ENCODE measurements around the gene GGT6.
A peak's percentile ranks its signal among the peaks of the same experiment; 100 is the strongest.

GGT6 gene

DNA sequence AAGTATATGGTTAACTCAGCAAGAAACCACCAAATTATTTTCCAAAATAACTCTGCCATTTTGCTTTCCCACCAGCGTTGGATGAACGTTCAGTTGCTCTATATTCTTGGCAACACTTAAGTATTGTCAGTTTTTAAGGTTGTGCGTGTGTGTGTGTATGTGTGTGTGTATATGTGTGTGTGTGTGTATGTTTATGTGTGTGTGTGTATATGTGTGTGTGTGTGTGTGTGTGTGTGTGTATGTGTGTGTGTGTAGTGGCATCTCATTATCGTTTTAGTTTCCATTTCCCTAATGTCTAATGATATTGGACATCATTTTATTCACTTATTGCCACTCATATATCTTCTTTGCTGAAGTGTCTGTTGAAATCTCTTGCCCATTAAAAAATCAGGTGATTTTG, 12.7 kb upstream of the GGT6 start:
- DNase-seq: no peak

DNA sequence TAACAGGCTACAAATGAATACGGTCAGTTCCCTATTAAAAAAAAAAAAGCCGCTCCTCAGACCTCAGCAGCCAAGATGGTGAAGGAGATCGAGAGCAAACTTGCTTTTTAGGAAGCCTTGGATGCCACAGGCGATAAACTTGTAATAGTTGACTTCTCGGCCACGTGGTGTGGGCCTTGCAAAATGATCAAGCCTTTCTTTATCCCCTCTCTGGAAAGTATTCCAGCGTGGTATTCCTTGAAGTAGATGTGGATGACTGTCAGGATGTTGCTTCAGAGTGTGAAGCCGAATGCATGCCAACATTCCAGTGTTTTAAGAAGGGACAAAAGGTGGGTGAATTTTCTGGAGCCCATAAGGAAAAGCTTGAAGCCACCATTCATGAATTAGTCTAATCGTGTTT, 11.8 kb upstream of the GGT6 start:
- DNase-seq: no peak

DNA sequence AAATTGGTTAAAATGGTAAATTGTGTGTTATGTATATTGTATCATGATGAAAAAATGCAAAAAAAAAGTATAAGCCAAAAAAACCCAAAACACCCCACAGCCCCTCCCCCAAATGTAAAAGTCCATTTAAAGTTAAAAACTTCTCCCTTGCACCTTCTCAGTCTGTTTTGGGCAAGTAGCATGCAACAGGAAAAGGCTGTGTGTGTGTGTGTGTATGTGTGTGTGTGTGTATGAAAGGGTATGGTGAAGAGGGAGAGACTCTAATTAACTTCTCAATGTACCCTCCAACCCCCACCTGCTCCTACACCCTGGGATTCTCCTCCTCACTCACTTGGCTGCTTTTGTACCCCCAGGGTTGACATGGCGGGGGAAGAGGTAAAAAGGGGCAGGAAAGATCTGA, 9.2 kb upstream of the GGT6 start:
- no peak for DNase-seq

DNA sequence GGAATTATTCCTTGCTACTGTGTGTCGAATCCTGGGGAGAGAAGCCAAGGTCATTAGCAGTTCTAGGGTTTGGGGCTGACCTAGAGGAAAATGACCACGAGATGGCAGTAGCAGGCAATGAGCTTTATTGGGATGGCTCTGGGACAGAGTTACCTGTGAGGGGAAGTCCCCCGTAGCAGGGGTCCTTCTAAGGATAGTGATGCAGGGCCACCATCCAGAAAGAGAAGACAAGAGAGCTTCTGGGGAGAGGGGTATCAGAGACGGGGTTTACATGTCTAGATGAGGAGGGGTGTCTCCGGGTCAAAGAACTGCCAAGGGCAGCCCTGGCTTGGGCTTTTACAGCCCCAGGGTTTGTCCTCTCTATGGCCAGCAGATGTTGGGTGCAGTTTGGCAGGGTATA, 6.4 kb upstream of the GGT6 start:
- peak; percentile 75 for DNase-seq

DNA sequence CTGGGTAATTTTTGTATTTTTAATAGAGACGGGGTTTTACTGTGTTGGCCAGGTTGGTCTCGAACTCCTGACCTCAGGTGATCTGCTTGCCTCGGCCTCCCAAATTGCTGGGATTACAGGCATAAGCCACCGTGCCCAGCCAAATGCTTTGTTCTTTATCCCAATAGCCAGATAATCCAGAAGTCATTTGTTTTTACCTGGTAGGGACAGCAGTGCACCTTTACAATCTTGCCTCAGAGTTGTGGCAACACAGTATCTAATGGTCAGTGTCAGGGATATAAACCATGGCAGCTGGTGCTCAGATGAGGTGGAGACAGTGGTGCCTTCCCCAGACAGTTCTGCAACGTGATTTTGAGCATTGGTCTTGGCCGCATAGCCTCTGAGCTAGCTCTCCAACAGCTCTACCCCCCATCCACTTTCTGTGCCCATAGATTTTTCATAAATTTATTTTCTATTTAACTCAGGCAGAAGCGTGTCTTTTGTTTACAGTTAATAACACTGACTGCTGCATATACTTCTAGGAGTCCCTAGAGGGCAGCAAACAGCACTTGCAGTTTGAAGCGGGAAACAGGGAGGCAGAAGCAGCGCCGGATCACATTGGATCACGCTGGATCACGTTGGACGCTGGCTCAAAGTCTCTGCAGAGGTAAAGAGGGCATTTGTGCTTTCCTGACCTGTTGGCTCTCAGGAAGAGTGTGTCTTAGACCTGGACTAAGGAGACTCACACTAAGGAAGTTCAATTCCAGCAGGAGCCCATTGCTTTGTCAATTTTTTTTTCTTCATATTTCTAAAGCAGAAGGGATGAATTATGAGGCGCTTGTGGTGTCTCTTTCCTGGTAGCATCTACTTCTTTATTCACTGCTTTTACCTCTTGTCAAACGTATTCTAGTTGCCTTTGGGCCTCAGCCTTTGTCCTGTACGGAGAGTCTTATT, 5.1 kb upstream of the GGT6 start:
- DNase-seq: peak; percentile 92

DNA sequence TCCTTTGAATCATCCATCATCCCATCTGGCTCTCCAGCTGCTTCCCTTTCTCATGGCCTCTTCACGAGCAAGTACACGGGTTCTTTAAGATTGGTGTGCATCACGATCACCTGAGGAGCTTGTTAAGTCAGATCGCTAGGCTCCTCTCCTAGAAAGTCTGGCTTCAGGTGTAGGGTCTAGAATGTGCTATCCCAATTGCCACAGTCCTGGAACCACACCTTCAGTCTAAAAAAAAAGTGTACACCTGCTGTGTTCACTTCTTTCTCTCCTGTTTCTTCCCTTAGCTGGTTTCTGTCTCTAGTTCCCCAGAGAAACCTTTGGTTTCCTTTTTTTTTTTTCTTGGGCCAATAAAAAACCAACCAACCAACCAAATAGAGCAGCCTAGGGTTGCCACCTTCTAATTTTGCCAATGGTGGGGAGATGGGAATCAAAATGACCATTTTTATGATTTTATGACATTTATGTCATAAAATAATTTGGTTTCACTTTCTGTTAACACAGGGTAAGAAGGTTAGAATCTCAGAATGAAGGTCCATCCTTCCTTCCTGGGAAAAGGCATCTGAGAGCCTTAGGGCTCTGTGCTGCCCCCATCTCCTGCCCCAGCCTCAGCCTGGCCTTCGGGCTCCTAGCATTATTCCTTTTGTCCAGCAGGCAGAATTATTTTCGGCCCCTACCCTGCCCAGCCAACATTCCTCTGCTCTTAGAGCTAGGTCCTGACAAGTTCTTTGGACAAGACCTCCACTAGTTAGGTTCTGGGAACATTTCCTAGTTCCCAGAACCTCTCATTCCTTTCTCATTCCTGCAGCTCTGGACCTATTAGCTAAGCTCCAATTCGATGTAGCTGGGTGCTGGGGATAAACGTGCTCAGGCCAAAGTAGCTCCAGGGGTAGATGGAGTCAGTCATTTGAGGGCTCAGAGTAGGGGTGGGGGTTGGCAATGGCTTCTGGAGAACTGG, 1.9 kb upstream of the GGT6 start:
- no peak for DNase-seq

DNA sequence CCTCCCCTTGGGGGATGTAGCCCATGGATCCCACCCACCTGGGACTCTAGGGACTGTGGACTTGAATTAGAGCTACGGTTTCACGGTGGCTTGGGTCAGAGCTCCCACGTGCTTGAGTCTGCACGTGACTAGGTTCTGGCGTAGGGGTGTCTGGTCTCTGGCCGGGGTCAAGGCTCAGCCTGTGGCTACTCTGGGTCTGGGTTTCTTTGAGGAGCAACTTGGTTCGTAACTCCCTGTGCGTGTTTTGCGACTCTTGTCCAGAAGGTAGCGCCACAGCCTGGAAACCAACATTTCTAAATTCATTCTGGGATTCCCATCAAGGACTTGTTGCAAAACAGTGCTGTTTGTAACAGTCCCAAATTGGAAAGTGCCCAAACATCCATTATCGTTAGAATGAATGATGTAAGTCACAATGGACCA, 470 bp upstream of the GGT6 start:
- no peak for DNase-seq

DNA sequence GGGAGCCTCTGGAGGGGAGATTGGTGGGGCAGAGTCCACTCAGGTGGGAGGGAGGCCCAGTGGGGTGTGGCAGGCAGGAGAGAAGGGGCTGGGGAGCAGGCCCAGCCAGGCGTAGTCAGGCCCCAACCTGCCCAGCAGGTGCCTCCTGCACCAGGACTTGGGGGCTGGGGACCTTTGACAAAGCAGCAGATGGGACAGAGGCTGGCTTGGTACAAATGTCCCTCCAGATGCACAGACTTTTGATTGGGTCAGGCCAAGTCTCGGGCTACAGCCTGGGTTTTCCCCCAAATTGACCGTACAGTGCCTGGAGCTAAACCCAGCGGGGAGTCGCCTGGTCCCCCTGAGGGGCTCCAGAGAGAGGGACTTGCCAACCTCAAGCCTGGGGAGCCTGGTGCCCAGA, 411 bp downstream of the GGT6 start:
- DNase-seq: no peak

DNA sequence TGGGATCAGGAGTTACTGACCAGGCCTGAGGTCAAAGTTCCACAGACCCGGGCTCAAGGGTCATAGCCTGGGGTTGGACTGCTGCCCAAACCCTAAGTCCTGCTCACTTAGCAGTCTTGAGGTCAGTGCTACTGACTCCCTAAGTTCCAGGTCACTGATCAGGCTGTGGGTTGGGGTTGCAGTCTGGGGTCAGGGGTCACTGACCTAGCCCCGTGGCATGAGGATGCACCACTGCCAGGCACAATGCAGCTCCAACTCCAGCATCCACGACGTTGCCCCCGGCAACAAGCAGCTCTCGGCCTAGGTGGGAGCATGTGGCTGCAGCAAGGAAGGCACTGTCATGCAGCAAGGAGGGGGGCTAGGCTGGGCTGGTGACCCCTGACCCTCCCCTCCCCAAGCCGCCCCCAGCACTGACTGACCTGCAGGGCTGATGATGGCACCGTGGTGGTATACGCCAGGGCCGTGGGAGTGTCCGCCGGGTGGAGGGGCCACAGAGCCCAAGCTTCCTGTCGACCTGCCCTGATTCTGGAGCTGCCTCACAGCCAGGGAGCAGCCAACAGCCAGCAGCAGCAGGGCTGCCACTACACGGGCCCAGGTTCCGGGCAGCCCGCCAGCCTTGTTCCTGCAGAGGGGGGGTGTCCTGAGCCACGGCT, 1.1 kb downstream of the GGT6 start:
- DNase-seq: no peak

DNA sequence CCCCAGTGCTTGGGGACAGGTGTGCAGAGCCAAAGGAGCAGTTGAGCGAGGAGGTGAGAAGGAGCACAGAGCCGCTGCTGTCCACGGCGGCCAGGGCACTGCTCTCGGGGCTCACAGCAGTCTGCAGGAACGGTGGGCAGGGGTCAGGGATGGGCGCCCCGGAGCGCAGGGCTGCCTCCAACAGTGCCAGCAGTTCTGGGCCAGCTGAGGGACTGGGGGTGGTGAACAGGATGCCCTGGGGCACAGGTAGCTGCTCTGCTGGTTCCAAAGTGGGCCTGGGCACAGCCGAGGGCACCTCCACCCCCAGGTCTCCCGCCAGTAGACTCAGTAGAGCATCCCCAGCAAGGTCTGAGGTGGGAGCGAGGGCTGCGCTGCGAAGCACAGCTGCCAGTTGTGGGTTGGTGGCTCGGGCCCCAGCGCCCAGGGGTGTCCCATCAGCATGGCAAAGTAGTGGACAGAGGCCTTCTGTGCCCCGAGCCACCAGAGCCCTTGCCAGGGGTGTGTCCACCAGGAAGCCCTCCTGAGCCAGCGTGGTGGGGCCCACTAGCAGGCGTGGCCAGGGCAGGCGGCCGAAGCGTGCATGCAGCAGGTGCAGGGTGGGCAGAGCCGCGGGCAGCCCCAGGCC, 1.9 kb downstream of the GGT6 start:
- no peak for DNase-seq

DNA sequence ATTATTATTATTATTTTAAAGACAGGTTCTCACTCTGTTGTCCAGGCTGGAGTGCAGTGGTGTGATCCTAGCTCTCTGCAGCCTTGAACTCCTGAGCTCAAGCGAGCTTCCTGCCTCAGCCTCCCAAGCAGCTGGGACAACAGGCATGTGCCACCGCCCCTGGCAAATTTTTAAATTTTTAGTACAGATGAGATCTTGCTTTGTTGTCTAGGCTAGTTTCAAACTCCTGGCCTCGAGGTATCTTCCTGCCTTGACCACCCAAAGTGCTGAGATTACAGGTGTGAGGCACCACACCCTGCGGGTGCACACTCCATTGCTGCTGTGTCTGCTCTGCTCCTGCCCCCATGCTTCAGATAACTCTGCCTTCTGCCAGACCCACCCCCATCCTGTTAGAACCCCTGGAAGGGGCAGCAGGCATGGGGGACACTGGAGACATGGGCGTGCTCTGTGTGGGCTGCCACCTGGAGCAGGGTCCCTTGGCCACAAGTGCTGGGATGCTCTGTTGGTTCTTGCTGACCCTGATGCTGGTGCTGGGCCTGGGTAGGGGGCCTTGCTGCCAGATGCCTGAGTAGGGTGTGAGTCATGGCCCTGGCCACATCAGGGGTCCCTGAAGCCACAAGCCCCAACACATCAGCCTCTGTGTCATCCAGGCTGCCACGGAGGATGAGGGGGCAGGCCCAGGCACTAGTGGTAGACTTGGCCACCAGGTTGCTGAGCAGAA, 2.6 kb downstream of the GGT6 start:
- DNase-seq: no peak

DNA sequence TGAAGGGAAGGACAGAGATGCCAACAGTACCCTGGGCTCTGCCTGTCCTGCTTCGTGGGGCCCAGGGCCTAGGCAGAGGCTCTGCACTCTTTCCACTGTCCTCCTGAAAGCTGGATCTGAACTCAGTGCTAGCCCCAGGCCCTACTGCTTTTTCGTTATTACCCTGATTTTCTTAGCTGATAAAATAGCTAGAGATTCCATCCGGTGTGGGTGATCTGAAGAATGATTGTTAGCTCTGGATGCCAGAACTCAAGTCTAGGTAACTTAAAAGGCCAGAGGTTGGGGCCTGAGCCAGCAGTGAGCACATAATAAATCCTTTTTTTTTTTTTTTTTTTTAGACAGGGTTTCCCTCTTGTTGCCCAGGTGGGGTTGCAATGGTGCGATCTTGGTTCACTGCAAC, 3.4 kb downstream of the GGT6 start:
- no peak for DNase-seq

DNA sequence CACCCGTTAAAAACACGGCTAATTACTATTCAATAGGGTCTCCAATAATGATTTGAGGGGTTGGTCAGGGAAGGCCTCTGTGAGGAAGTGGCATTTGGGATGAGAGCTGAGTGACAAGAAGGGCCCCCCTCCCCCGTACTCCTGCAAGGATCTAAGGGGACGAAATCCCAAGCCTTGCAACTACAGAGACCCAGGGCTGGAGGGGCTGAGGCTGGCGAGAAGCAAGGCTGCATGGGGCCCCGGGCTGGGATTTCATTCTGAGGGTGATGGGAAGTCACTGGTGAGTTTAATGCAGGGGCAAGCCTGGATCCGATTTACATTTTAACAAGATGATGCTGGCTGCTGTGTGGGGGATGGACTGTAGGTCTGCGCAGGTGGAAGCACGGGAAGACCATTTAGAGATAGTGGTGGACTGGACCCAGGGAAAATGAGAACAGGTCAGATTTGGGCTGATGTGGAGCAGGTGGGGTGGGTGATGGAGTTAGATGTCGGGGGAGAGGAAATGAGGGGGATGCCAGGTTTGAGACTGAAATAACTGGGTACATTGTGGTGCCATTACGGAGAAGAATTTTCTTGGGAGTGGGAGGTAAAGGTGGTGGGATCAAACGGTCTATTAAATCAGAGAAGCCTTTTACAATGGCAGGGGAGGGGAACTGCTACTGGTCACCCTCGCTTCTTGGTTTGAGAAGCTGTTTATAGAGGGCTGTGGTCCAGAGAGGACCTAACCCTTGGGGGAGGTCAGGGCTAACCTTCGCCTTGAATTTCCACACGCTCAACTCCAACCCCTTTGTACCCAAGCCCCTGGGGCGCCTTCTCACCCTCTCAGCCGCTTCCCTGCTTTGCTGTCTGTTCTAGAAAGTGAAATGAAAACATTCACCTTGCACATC, 4.3 kb downstream of the GGT6 start:
- DNase-seq: no peak

DNA sequence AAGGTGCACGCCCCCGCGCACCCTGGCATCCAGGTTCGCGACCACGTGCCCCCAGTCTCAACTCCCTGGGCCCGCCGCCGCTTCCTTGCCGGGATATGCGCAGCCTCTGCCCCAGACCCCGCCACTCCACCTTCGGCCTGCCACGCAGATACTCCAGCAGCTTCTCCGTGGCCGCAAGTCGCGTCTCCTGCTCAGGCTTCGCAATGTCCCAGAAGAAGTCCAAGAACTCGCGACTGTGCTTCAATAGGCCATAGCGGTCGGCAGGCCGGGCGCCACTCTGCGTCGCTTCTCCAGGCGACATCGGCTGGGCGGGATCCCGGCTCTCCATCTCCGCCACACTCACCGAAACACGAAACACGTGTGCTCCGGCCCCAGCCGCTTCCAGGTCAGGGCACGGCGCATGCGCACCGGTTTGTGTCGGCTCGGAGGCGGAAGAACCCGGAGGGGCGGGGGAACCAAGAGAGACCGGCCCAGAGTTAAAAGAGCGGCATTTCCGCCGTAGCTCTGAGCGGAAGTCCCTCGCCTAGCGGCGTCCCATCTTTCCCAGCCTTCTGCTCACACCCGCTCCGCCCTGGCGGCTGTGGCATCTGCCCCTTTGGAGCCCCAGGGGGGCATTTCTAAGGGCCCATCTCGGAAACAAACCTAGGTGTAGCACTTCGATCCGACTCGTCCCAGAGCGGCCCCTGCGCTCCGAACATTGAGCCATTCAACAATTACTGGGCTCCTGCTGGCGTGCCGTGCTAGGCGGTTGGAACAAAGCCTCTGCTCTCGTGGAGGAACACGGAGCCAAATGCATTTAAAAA, 5.2 kb downstream of the GGT6 start, which contains the start of gene MYBBP1A:
TSS of gene MYBBP1A (minus strand) at position 388 of the 803 bp plus-strand sequence. CDS start at position 328, 60 bp downstream.
- DNase-seq: peak; percentile 99

DNA sequence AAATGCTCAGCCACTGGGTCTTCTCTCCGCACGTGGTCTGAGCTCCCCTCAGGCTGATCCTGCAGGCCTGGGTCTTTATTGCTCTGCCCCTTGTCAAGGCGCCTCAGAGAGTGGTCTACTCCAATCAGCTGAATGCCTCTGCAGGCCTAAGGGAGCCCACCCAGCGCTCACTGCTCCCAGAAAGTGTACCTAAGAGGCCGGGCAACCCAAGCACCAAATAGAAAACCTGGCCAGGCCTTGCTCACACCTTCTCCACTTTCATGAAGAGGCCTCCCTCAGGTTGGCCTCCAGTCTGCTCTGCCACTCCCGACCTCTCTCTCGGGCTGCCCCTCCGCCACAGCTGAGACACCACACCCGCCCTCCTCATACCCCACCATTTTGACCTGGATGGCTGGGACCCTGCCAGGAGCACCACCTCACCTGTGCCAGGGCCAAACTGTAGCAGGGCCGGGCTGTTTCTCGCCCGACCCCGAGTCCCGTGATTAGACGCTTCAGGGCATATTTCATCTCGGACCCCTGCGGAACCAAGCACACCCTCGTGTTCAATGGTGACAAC, 5.9 kb downstream of the GGT6 start:
- no peak for DNase-seq

DNA sequence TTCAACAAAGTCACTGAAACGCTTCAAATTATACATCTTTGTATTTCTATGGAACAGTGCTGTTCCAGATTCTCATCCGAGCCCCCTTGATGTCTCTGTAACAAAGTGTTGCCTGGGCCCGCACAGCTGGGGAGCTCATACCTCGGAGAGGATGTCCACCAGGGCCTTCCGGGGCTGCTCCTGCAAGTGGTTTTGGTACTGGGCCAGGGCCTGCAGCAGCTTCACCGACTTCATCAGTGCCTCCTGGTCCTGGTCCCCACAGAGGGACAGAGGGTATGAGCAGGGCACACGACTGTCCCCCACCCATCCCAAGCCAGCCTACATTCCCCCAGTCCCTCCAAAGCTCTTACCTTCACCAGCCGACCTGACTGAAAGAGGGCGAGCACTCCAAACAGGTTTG, 6.7 kb downstream of the GGT6 start:
- DNase-seq: no peak

DNA sequence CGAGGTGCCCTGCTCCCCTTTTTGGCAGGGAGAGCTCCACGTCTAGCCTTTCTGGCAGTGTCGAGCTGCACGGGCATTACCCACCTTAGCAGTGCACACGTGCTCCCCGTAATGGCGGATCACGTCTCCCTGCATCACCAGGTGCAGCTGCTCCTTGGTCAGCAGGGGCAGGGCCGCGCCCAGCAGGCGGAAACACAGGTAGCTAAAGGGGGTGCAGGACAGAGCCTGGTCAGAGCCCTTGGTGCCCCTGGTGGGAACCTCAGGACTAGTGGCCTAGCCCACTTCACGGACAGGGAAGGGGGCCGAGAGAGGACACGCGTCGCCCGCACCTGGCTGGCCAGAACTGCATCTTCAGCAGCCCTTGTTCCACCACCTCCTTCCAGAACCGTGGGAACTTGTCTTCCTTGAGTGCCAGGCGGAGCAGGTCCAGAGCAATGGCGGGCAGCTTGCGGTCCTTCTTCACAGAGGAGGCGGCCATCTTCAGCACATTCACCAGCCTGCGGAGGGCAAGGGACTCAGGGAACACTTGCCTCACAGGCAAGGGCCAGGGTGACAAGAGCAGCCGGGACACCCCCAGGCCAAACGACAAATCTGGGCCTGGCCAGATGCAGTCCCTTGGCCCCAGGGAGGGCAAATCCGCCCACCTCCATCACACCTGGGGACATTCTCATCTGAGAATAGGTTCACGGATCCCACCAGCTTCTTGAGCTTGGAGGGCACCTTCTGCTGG, 8.4 kb downstream of the GGT6 start:
- no peak for DNase-seq

DNA sequence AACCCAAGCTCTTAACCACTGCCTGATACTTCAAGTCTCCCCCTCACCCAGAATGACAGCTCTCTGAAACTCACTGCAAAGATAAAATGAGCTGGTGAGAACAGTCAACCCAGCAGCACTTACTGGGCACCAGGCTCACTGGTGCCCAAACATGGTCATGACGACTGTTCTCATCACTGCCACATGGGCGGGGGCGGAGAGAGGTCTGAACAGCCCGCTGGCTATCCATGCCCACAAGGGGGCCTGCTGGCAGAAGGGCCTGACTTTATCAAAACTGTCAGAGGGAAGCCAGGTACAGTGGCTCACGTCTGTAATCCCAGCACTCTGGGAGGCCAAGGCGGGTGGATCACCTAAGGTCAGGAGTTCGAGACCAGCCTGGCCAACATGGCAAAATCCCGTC, 9.2 kb downstream of the GGT6 start:
- peak; percentile 78 for DNase-seq

DNA sequence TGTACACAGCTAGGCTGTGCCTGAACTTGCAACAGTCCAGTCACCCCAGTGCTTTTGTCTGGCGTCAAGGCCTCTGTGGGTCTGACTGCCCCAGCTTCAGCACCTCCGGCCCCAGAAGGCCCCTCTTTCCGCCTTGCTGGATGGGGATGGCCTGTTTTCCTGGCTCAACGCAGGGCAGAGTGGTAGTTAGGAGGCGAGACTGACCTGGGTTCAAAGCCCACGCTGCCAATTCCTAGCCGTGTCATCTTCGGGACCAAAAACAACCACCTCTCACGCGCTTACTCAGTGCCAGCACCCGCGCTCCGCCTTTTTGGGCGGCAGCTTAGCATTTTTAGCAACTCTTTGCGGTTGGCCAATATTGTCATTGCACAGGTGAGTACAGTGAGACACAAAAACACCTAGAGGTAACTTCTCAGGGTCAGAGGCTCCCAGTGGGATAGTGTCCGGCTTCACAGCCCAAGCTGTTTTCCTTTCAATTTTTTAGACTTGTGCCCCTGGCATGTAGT, 9.8 kb downstream of the GGT6 start:
- no peak for DNase-seq
